Measurements from ENCODE around the gene CEP70. TPM values are rescaled to one million over a fixed set of nuclear protein-coding genes. Genes with fewer than 3 reads are reported as not detected.
"Not testable (repeated sequence)": the region's sequence is repeated elsewhere in the genome, so short reads cannot be mapped to it uniquely, and the experiment has no call there.

CEP70 gene
- total RNA-seq, 3 donors from 2014 or later: 29.7 to 56.9 (median 37.9) TPM

DNA sequence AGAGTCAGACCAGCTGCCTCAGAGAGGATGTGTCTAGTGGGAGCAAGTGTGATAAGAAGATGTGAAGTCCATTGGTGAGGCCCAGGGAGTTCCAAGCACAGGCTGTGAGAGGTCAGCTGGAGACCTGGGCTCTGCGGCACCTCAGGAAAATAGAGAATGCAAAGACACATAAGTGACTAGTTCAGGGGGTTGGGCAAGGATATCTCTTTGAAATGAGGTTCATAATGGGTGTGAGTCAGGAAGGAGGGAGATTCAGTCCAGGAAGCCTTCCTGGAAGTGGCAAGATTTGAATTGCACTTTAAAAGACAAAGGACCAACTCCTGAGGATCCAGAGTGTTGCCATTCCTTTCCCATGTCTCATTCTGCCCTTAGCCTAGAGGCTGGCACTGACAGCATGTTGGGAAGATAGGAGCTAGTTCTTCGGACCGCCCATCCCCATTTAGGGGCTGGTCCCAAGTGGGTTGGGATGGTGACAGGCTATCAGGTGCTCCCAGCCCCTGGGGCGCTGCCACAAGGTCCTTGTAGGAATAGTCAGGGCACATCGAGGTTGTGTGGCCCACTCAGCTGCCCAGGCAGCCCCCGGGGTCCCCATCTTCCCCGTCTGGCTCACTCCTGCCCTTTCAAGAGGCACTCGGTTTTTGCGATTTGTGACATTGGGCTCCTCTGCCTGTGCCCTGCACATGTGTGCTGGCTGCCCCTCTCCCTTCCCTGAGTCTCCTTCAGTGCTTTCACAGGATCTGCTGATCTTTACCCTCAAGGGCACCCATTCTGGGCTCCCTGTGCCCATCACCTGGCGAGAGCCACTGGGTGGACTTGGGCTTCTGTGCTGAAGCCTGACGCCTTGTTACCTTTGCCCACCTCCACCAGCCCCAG lies 136.0 kb downstream of the CEP70 start:
- ATAC-seq (no peak), DNase-seq (no peak)
- Histone ChIP-seq H3K4me1 (ENCODE audit: low read depth) (no peaks in the 10 kb centered on the region), H3K9me3 (no peaks in the 10 kb centered on the region), H3K4me3 (no peak overlapping the region), H3K36me3 (ENCODE audit: low read depth) (no peaks in the 10 kb centered on the region)
- intact Hi-C loops (cut with DNase I, micrococcal nuclease): no loop called here
- no peak for TF ChIP-seq CTCF (IDR thresholded peaks at IDR 0.05)

DNA sequence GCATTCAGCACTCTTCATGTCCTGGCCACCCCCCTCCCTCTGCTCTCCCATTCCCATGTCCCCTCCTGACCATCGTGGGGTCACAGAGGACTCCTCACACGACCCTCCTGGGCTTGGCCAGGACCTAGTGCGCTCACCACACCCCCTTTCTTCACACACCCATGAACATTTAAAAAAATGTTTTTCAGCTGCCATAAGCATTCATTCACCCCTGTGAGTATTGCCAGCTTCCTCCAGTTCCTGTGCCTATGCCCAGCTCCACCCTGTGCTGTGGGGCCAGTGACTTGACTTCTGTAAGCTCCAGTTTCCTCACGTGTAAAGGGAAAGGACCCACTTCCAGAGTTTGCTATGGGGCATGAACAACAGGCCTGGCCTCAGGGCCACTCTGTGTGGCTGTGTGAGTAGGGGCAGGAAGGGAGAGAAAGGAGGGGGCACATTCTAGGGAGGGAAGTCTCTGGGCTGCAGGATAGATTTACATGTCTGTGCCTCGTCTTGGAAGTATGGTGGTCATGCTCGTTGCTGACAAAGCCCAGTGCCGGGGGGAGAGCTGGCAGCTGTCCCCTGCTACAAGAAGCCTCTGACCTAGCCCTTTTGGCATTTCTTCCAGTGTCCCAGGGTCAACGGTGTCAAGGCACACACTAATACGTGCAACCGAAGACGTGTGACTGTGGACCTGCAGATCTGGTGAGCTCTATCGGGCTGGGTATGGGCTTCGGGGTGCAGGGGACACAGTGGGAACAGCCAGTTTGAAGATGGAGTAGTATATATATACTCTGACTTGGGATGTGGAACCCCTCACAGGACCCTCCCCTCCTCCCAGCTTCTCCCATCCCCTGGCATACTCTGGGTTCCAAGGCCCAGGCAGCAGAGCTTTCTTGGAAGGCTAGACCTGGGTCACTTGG lies 136.8 kb downstream of the CEP70 start:
- no peak for DNase-seq
- H3K36me3 ChIP-seq (ENCODE audit: low read depth): no peaks in the 10 kb centered on the region
- no peaks in the 10 kb centered on the region for H3K9me3 ChIP-seq
- no peak for TF ChIP-seq CTCF (IDR thresholded peaks at IDR 0.05)
- H3K4me3 ChIP-seq: no peak overlapping the region
- intact Hi-C loops (cut with DNase I, micrococcal nuclease): no loop called here
- H3K4me1 ChIP-seq (ENCODE audit: low read depth): no peaks in the 10 kb centered on the region
- ATAC-seq: no peak

- no peak for DNase-seq
- Histone ChIP-seq H3K4me1 (ENCODE audit: low read depth) (no peaks in the 10 kb centered on the region), H3K36me3 (ENCODE audit: low read depth) (no peaks in the 10 kb centered on the region), H3K4me3 (no peak overlapping the region), H3K9me3 (no peaks in the 10 kb centered on the region)
- ATAC-seq: no peak
- intact Hi-C loops (cut with DNase I, micrococcal nuclease): no loop called here
- TF ChIP-seq CTCF (IDR thresholded peaks at IDR 0.05): no peak
Observed at GRCh38 chr3:138455801-138456716, 138.0 kb downstream of the CEP70 start.

GRCh38 chr3:138453940-138454339 lies 140.1 kb downstream of the CEP70 start:
- H3K9me3 ChIP-seq; H3K36me3 ChIP-seq (ENCODE audit: low read depth); intact Hi-C loops (cut with DNase I, micrococcal nuclease); H3K4me1 ChIP-seq (ENCODE audit: low read depth); DNase-seq; H3K4me3 ChIP-seq; ATAC-seq: not testable (repeated sequence)

DNA sequence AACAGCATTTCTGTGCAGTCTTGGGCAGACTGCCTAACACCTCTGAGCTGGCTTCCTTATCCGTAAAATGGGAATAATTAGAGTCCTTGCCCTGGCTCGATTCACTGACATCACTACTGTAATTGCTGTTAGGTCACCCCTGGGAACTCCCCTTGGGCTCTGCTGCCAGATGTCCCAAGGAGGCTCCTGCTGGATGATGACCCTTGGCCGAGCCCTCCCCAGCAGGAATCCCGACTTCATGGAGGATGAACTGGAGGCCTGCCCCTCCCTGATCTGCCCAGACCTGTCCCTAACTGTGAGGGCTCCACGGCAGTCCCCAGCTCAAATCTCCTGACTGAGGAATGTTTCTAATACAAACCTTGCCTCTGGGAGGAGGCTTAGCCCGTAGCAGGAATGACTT lies 141.6 kb downstream of the CEP70 start:
- Histone ChIP-seq H3K4me1 (ENCODE audit: low read depth) (no peaks in the 10 kb centered on the region), H3K9me3 (no peaks in the 10 kb centered on the region), H3K4me3 (no peak overlapping the region), H3K36me3 (ENCODE audit: low read depth) (no peaks in the 10 kb centered on the region)
- no peak for TF ChIP-seq CTCF (IDR thresholded peaks at IDR 0.05)
- no peak for ATAC-seq
- intact Hi-C loops (cut with DNase I, micrococcal nuclease): no loop called here
- DNase-seq: no peak
